Activated naive CD4-positive, alpha-beta T cell treated with Interleukin-2 at 50 U/mL for 16 hours (primary cell): ENCODE results near the gene SCAMP3.
A peak's percentile ranks its signal among the peaks of the same experiment; 100 is the strongest.

Experiments used
- DNase-seq: peaks from one replicate; pipeline ENCODE4 v3.0.0-alpha.2; 2020

The SCAMP3 gene

GRCh38 chr1:155285063-155285462 is 22.9 kb upstream of the SCAMP3 start:
- DNase-seq, result no peak

- no peak for DNase-seq
These were observed 22.3 kb upstream of the SCAMP3 start for GRCh38 chr1:155284476-155284875.

GRCh38 chr1:155282488-155283091 is 20.4 kb upstream of the SCAMP3 start:
- no peak for DNase-seq

- DNase-seq, result no peak
These were observed 17.1 kb upstream of the SCAMP3 start for GRCh38 chr1:155279268-155279667.

GRCh38 chr1:155278689-155279160 is 16.6 kb upstream of the SCAMP3 start:
- DNase-seq, result no peak

GRCh38 chr1:155277902-155278688 is 15.9 kb upstream of the SCAMP3 start:
- DNase-seq, result peak; percentile 83

GRCh38 chr1:155277070-155277901 is 15.1 kb upstream of the SCAMP3 start, which contains the start of gene HCN3:
Gene HCN3 (plus strand): TSS chr1:155277463. CDS start chr1:155277591, 128 bp downstream.
- peak; percentile 95 for DNase-seq

GRCh38 chr1:155273343-155274245 is 11.4 kb upstream of the SCAMP3 start, which contains the start of gene CLK2:
Gene CLK2 (minus strand): TSS chr1:155273504. CDS start chr1:155270977, 2,527 bp downstream.
- DNase-seq, result peak; percentile 97

GRCh38 chr1:155272466-155273342 is 10.5 kb upstream of the SCAMP3 start:
- DNase-seq, result no peak

- DNase-seq, result no peak
These were observed 7.2 kb upstream of the SCAMP3 start for GRCh38 chr1:155269381-155269780.

- DNase-seq, result no peak
These were observed 6.5 kb upstream of the SCAMP3 start for GRCh38 chr1:155268630-155269029.

GRCh38 chr1:155267373-155267772 is 5.2 kb upstream of the SCAMP3 start:
- DNase-seq, result no peak

GRCh38 chr1:155266553-155266952 is 4.4 kb upstream of the SCAMP3 start:
- no peak for DNase-seq

- no peak for DNase-seq
These were observed 907 bp upstream of the SCAMP3 start for GRCh38 chr1:155263067-155263466.

GRCh38 chr1:155261493-155261851 is 688 bp downstream of the SCAMP3 start:
- DNase-seq, result peak; percentile 20

- no peak for DNase-seq
These were observed 1.9 kb downstream of the SCAMP3 start for GRCh38 chr1:155260276-155260675.

GRCh38 chr1:155256058-155256852 is 5.9 kb downstream of the SCAMP3 start:
- no peak for DNase-seq

GRCh38 chr1:155255243-155256007 is 6.7 kb downstream of the SCAMP3 start, which contains the start of gene ENTREP3:
Gene ENTREP3 (minus strand): TSS chr1:155255483. CDS start chr1:155254877, 606 bp downstream.
- DNase-seq, result peak; percentile 78

GRCh38 chr1:155254714-155255242 is 7.4 kb downstream of the SCAMP3 start:
- no peak for DNase-seq
